ENCODE data around the gene TEDC1.
A peak's percentile ranks its signal among the peaks of the same experiment; 100 is the strongest.

TEDC1 gene

DNA sequence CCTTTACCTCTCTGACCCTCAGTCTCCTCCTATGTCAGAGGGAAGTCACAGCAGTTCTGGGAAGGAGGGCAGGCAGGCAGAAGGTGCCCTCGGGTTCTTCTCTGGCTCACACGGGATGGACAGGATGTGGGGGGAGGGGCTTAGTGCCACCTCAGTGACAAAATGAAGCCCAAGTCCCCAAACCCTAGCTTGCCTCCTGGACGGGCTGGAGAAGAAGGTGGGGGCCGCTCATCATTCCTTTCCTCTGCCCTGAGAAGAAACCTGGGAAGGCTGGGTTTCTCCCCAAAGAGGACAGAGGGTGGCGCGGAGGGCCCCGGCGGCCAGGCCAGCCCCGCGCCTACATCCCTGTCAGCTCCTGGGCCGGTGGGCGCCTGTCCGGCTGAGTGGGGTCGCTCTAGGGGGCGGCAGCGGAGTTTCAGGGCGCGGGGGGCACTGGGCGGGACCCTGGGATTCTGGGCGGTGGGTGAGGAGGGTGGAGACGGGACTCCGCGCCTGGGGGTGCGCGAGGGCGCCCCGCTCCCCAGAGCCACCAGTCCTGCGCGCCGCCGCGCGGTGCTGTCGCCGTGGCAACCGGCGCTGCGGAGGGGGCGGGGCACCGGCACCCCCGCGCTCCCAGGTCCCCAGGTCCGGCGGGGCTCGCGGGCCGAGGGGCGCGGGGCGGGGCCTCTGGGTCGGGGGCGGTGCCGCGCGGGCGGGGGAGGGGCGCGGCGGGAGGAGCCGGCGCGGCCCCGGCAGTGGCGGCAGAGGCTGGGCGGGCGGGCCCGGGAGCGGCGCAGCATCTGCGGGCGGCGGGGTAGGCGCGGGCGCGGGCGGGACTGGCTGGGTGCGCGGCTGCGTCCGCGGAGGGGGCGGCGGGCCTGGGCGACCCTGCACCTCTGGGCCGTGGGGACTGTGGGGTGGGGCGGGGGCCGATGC, 35.1 kb downstream of the TEDC1 start, which contains the start of gene TMEM121:
Gene TMEM121 (plus strand): TSS at position 723 of the 915 bp plus-strand sequence. CDS start 2,252 bp downstream, outside the sequence.
- no peak for DNase-seq (ENCODE audit: low read depth in 2 of 2)

DNA sequence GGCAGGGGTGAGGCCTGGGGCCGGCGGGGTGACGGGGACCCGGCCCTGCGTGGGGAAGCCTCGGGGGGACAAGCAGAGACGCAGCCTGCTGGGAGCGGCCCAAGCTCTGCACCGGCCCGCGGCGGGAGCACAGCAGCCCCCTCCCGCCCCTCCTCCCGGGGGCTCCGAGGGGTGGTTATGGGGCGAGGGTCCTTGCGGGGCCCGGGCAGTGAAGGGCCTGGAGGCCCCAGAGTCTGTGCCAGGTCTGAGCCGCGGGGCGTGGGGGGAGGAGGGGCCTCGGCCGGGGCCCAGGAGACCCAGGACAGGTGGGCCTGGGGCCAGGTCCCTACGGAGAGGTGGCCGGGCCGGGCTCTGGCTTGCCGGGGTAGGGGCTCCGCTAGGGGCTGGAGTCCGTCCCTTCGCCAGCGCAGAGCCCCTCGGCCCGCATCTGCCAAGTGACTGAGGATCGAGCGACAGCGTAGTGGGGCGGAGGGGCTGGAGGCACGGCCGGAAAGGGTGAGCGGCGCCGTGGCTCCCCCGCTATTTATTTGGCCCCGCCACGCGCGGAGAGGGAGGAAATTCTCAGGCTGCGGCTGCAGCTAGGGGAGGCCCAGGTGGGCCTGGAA, 35.8 kb downstream of the TEDC1 start:
- no peak for DNase-seq (ENCODE audit: low read depth in 2 of 2)

DNA sequence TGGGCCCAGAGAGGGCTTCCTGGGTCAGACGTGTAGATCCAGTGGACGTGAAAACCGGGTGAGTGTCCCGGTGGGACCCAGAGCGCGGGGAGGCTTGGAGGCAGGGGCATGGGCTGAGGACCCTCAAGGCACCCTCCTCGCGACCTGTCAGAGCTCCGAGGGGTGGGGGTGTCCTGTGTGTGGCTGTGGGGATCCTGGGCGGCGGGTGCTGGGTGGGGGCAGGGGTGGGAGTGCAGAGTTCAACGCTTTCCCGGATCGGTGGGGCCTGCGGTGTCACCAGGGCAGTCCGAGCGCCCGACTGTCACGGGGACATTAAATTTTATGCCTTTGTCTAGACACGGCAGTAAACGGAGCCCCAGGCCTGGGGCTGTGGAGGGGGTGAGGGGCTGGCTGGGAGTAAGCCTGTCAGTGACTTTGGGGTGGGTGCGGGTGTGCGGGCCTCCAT, 36.4 kb downstream of the TEDC1 start:
- DNase-seq (ENCODE audit: low read depth in 2 of 2) = no peak

DNA sequence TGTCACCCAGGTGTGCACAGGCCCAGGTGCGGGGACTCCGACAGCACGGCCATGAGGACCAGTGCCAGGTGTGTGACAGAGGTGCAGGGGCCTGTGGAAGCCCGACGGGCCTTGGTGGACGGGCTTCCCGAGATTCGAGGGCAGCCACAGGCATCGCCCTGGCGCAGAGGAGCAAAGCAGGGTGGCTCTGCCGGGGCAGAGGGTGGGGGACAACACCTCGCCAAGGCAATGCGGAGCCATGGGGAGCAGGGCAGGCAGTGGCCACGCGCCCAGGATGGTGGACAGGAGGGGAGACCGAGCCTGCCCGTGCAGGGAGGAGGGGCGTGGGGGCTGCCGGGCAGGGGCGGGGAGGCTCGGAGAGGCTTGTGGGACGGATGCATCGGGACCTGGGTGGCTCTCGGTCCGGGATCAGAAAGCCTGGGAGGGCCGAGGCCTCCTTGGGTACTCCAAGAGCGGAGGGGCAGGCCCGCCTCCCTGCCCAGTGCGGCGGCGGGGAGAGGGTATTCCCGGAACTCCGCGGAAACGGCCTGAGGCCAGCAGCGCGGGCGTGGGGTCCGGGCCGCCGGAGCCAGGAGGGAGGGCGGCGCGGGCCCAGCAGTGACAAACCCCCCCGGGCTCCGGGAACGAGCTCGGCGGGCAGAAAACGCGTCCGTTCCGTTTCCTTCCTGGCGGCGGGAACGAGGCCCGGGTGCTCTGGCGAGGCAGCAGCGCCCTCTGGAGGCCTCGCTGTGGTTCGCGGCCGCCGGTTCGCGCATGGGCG, 37.0 kb downstream of the TEDC1 start:
- DNase-seq (ENCODE audit: low read depth in 2 of 2) = peak; percentile 42 to 60

DNA sequence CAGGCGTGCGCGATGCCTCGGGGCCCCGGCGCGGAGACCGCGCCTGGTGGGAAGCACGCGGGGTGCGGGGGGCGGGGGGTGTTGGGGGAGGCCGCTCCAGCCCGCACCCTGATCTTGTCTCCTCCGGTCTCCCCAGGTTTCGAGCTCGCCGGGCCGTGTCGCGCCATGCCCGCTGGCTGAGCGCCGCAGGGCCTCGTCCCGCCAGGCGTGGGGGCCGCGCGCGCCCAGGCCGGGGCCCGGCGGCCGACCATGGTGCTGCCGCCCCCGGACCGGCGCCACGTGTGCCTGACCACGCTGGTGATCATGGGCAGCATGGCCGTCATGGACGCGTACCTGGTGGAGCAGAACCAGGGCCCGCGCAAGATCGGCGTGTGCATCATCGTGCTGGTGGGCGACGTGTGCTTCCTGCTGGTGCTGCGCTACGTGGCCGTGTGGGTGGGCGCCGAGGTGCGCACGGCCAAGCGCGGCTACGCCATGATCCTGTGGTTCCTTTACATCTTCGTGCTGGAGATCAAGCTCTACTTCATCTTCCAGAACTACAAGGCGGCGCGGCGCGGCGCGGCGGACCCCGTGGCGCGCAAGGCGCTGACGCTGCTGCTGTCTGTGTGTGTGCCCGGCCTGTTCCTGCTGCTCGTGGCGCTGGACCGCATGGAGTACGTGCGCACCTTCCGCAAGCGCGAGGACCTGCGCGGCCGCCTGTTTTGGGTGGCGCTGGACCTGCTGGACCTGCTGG, 37.7 kb downstream of the TEDC1 start:
- DNase-seq (ENCODE audit: low read depth in 2 of 2) = no peak

DNA sequence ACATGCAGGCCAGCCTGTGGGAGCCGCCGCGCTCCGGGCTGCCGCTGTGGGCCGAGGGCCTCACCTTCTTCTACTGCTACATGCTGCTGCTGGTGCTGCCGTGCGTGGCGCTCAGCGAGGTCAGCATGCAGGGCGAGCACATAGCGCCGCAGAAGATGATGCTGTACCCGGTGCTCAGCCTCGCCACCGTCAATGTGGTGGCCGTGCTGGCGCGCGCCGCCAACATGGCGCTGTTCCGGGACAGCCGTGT, 38.2 kb downstream of the TEDC1 start:
- DNase-seq (ENCODE audit: low read depth in 2 of 2) = no peak

DNA sequence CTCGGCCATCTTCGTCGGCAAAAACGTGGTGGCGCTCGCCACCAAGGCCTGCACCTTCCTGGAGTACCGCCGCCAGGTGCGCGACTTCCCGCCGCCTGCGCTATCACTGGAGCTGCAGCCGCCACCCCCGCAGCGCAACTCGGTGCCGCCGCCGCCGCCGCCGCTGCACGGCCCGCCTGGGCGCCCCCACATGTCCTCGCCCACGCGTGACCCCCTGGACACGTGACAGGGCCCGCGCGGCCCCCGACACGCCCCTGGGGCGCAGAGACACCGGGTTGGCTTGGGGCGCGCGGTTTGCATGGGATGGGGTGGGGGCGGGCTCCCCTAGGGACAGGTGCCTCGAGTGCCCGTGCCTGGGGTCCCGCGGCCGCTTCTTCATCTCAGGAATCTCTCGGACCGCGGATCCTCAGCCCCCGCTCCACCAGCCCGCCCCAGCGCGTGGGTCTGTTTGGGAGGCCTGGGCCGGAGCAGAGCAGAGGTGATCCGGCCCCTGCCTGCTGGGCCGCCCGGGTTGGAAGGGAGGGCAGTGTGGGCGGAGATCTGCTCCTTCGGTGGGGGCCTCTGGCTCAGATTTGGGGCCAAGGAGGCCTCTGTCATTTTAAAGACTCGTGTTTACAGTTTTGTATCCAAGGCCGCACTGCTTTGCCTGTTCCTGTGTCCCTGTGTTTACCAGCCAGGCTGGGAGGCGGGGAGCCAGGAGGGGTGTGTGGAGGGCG, 38.7 kb downstream of the TEDC1 start:
- DNase-seq (ENCODE audit: low read depth in 2 of 2) = no peak

DNA sequence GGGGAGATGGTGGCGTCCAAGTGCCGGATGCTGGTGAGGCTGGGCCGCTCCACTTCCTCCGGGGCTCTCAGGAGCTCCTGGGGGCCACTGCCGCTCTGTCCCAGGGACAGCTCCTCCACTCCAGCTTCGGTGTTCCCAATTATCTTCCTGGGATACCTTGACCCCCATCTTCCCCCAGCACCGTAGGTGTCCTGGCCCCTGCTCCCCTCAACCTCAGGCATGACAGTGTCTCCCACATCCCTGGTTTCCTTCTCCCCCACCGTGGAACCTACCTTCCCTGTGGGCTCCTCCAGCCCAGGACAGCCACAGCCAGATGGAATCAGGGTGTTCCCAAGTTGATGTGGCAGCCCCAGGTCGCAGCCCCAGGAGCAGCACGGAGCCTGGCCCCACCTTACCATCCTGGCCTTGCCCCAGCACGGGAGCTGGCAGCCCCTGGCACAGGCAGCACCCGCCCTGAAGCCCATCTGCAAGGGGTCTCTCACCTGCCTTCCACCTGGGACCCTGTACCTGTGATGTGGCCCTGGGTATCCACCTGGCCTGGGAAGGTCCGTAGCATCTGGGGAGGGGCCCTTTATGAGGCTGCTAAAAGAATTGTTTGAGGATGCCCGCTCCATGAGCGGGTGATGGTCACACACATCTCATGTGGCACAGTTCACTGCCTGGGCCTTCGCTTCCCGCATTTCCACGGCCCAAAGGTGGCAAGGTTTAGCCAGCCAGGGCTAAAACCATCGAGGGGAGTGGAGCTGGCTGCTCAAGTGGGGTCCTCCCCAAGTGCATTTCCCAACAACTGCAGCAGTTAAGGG, 39.4 kb downstream of the TEDC1 start:
- no peak for DNase-seq (ENCODE audit: low read depth in 2 of 2)

DNA sequence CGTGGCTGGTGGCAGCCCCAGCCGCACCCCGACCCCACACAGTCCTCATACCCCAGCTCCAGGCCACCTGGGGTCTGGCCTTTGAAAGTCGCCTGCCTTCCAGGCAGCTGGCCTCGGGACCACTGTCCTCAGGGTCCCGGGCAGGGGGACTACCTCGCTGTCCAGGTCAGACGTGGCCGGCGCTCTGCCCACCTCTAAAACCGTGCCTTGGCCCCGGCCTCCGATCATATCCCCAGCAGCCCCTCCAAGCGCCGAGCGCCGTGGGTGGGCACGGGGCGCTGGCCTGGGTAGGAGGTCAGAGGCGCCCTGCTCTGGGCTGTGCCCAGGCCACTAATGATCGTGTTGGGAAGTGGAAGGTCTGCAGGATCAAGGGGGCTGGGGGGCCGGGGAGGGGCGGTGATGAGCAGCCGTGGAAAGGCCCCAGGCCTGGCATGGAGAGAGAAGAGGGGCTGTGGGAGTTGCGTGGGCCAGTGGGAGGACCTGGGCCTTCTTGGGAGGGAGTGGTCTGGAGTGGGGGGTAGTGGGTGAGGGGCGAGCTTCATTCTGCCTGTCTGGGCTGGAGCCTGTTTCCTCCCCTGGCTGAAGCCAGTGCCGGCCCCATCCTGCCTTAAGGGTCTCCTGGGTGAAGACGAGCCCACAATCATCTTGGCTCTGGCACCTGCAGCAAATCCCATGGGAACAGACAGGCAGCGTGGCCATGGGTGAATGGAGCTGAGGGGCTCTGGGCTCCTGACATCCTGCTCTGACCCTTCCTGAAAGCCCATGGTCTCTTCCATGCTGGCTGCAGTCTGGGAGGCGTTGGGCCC, 40.2 kb downstream of the TEDC1 start:
- DNase-seq (ENCODE audit: low read depth in 2 of 2) = no peak

DNA sequence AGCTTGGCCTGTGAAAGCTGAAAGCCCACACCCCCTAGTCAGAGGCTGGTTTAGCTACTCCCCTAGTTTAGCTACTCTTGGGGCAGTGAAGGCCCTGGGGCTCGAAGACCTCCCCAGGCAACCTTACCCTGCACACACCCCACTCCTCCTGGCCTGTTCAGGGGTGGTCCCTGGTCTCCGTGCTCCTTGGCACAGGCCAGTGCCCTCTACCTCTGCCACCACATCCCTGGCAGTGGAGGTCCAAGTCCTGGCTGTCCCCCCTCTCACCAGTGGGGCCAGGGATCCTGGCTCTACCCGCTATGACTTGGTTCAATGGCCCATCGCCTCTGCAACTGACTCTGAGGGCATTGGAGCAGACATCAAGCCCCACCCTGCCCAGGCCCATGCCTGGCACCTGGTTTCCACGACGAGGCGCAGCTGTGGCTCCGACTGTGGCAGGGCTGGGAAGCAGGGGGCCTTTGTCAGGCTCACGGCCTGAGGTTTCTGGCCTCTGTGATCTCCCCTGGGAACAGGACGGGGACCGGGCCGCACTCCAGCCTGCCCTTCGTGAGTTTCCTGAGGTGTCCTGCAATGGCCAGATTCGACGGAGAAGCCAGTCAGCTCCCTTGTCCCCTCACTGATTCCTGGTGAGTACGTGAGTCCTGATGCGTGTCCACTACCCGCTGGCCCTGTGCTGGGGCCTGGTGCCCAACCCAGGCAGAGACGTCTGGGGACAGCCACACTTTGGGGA, 41.0 kb downstream of the TEDC1 start:
- no peak for DNase-seq (ENCODE audit: low read depth in 2 of 2)

DNA sequence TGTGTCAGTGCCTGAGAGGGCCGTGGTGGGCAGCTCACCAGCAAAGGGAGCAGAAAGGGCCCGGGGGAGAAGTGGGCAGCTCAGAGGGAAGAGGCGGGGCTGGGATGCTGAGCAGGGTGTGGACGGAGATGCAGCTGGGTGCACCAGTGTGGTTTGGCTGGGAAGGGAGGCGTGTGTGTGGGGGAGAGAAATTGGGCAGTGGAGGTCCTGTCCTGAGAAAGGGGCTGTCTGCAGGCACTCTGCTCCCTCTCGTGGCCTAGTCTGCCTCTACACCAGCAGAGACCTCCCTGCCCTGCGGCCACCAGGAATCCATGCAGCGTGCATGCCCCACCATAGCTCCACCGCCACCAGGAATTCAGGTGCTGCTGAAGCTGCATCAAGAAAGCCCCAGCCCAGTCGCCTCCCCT, 41.7 kb downstream of the TEDC1 start:
- no peak for DNase-seq (ENCODE audit: low read depth in 2 of 2)

DNA sequence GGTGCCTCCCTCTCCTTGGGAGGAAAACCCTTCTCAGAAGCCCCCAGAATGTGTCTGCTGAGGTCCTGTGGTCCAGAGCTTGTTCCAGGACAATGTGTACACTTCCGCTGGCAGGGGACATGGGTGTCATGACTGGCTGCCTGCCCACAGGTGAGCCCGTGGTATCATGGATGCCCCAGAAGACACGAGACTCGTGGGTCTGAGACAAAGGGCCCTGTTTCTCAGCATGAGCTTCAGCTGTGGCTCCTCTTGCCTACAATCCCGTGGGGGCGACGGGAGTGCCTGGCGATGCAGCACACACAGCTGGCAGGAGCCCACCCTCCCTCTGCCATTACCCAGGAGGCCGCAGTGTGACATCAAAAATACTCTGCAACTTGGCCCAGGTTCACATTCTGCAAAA, 42.3 kb downstream of the TEDC1 start:
- DNase-seq (ENCODE audit: low read depth in 2 of 2) = no peak

DNA sequence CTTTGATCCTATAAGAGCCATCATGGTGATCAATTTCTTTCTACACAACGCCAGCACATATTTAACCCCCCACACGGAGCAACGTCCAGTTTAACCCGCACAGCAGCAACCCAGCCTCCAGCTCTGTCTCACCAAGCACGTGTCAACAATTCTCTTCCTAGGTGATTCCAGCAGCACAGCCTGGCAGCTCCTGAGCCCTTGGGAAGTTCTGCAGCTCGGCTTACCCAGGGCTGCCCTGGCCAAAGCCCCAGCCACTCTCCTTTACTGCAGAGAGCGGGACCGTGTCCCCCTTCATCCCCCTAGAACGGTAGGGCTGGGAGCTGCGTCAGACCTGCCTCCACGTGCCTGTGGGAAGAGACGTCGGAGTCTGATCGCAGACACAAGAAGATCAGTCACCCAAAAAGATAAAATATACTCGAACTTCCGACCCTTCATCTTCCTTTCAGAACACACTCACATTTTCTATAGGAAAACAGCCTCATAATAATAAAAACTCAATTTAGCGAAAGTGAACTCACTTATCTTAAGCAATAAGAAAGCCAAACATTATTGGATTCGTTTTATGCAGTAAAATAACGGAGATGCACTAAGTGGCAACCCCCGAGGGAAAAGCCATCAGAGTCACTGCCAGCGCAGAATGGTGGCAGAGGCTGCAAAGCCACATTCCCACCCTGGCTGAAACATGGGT, 42.9 kb downstream of the TEDC1 start:
- no peak for DNase-seq (ENCODE audit: low read depth in 2 of 2)

DNA sequence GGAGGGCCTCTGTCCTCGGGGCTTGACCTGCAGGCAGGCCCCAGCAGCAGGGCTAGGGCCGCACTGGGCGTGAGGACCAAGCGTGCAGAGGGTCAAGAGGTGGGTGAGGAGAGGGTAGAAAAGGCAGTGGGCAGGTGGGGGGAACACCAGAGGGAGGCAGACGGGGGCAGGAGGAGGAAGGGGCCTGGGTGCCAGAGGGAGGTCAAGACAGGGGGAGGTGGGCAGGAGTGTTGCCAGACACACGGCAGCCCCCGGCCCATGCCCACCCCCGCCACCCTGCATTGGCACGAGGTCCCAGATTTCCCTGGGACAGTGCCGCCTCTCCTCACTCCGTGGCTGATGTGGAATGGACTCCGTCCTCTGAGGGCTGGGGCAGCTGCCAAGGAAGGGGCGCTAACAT, 43.5 kb downstream of the TEDC1 start:
- no peak for DNase-seq (ENCODE audit: low read depth in 2 of 2)

DNA sequence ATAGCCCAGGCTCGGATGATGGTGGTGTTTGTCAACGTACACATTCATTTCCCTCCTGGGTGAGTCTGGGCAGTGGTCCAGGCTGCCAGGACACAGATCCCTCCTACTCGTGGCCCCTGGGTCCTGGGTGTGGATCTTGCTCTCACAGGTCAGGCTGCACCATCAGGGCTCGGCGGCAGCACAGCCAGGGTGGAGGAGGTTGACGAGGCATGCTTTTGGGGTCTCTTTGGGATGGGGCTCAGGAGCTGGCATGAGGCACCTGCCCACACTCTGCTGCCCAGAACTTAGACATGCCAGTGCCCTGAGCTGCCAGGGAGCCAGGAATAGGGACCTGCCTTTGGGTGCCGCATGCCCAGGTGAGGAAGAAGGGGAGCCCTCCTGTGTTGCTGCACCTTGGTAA, 45.0 kb downstream of the TEDC1 start:
- no peak for DNase-seq (ENCODE audit: low read depth in 2 of 2)

DNA sequence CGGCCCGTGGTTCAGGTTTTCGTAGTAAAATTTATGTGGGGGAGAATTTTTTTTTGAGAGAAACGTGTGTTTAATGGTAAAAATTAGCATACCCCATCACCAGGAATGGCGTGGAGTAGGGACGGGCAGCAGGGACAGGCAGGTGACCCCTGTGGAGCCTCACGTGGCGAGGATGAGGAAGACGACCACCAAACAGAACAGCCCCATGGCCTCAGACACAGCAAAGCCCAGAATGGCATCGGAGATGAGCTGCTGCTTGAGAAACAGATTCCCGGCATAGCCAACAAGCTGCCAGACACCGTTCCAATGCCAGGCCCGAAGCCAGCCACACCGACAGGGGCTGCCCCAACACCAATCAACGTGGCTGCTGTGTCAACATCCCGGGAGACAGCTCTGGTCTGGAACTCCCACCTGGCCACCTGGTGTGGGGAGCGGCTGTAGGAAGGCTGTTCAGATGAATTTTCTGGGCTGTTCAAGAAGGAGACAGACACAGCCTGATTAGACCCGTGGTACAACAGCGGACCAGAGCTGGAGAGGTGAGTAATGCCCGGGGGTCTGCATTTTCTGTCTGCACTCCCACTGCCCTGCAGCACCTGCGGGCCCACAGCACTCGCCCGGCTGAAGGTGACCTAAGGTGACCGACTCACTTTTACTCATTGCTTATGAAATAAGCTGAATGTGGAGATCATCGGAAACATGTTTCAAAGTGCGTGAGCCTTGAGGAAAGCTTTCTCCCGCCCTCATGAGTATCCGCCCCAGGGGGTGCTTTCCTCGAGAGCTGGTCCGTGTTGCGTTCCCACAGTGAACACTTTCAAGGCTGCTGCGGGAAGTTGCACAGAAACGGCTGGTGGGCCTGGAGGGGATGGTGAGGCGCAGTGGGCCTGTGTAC, 45.9 kb downstream of the TEDC1 start:
- no peak for DNase-seq (ENCODE audit: low read depth in 2 of 2)
